WTC11 (cell line): ENCODE measurements around the gene PRSS16. TPM values are rescaled to one million over a fixed set of nuclear protein-coding genes. Genes with fewer than 3 reads are reported as not detected.
A peak's percentile ranks its signal among the peaks of the same experiment; 100 is the strongest.

Source experiments
- ATAC-seq: fragments of 200-7000 bp; cut with Tn5 transposase; 2 replicates; pipeline ENCODE4 v1.10.0; 2021; ENCODE audit warnings: mild to moderate bottlenecking, moderate library complexity
- CTCF ChIA-PET: fragments of 300-600 bp; sonication (Branson Sonifier 250); formaldehyde crosslinking; loops from one replicate; lab custom pipeline; 2021; ENCODE audit warnings: antibody characterized with exemption; lab: Charles Lee
- POLR2A ChIA-PET: fragments of 350-600 bp; sonication (Branson Sonifier 250); formaldehyde crosslinking; loops from one replicate; lab custom pipeline; 2021; ENCODE audit warnings: antibody characterized with exemption; lab: Charles Lee
- DNase-seq: peaks from one replicate; pipeline ENCODE4 v3.0.0; 2021; ENCODE audit warnings: low spot score
- H3K27ac Mint-ChIP-seq: 2 replicates; pipeline ENCODE4 v1.8.0; 2021; ENCODE audit warnings: mixed read lengths
- H3K27me3 Mint-ChIP-seq: 2 replicates; pipeline ENCODE4 v1.8.0; 2021; ENCODE audit warnings: low read depth, mild to moderate bottlenecking, moderate library complexity, mixed read lengths
- H3K36me3 Mint-ChIP-seq: 2 replicates; pipeline ENCODE4 v1.8.0; 2021; ENCODE audit warnings: mixed read lengths
- H3K4me1 Mint-ChIP-seq: 2 replicates; pipeline ENCODE4 v1.8.0; 2022; ENCODE audit warnings: mixed read lengths
- H3K4me3 Mint-ChIP-seq: 2 replicates; pipeline ENCODE4 v1.8.0; 2021; ENCODE audit warnings: mild to moderate bottlenecking, moderate library complexity, mixed read lengths
- H3K9me3 Mint-ChIP-seq: 2 replicates; pipeline ENCODE4 v1.8.0; 2021; ENCODE audit warnings: mixed read lengths
- AFF4 ChIP-seq: sonication (generic); formaldehyde crosslinking; IDR thresholded peaks from 2 replicates; pipeline ENCODE4 v1.8.1; 2023; ENCODE audit warnings: mild to moderate bottlenecking, missing genetic modification reagents, borderline replicate concordance
- ATF1 ChIP-seq: sonication (generic); formaldehyde crosslinking; IDR thresholded peaks from 2 replicates; pipeline ENCODE4 v1.8.1; 2023; ENCODE audit warnings: mild to moderate bottlenecking, moderate library complexity, missing genetic modification reagents
- ATF6 ChIP-seq: sonication (generic); formaldehyde crosslinking; IDR thresholded peaks from 2 replicates; pipeline ENCODE4 v1.8.1; 2023; ENCODE audit warnings: mild to moderate bottlenecking, missing genetic modification reagents
- CBFB ChIP-seq: sonication (generic); formaldehyde crosslinking; IDR thresholded peaks from 2 replicates; pipeline ENCODE4 v1.8.1; 2022; ENCODE audit warnings: mild to moderate bottlenecking, low read depth, missing genetic modification reagents
- CTCF ChIP-seq: fragments of 200-600 bp; IDR thresholded peaks from 2 replicates; pipeline ENCODE4 v1.8.0; 2022; ENCODE audit warnings: antibody characterized with exemption
- E2F1 ChIP-seq: sonication (generic); formaldehyde crosslinking; IDR thresholded peaks from 2 replicates; pipeline ENCODE4 v1.8.0; 2022; ENCODE audit warnings: mild to moderate bottlenecking, missing genetic modification reagents
- ESRRA ChIP-seq: sonication (generic); formaldehyde crosslinking; IDR thresholded peaks from 2 replicates; pipeline ENCODE4 v1.8.1; 2022; ENCODE audit warnings: mild to moderate bottlenecking, missing genetic modification reagents, borderline replicate concordance
- FOXK1 ChIP-seq: sonication (generic); formaldehyde crosslinking; IDR thresholded peaks from 2 replicates; pipeline ENCODE4 v1.8.0; 2022; ENCODE audit warnings: mild to moderate bottlenecking, moderate library complexity, missing genetic modification reagents
- GABPB1 ChIP-seq: sonication (generic); formaldehyde crosslinking; IDR thresholded peaks from 2 replicates; pipeline ENCODE4 v1.8.1; 2023; ENCODE audit warnings: mild to moderate bottlenecking, missing genetic modification reagents
- GRHL2 ChIP-seq: fragments of 250-450 bp; sonication (Bioruptor Pico); IDR thresholded peaks from 2 replicates; pipeline ENCODE4 v1.8.0; 2022; ENCODE audit warnings: mild to moderate bottlenecking, moderate library complexity; ENCODE audit not compliant: insufficient replicate concordance, severe bottlenecking
- JAZF1 ChIP-seq: fragments of 250-450 bp; sonication (Bioruptor Pico); IDR thresholded peaks from 2 replicates; pipeline ENCODE4 v1.9.0; 2021; ENCODE audit warnings: moderate library complexity, mild to moderate bottlenecking, inconsistent platforms
- MAX ChIP-seq: sonication (generic); formaldehyde crosslinking; IDR thresholded peaks from 2 replicates; pipeline ENCODE4 v1.8.0; 2022; ENCODE audit warnings: mild to moderate bottlenecking, missing genetic modification reagents
- MLX ChIP-seq: sonication (generic); formaldehyde crosslinking; IDR thresholded peaks from 2 replicates; pipeline ENCODE4 v1.8.1; 2023; ENCODE audit warnings: mild to moderate bottlenecking, missing genetic modification reagents, moderate library complexity
- MXD4 ChIP-seq: fragments of 250-450 bp; sonication (Bioruptor Pico); IDR thresholded peaks from 2 replicates; pipeline ENCODE4 v1.8.0; 2021; ENCODE audit warnings: mild to moderate bottlenecking, moderate library complexity, borderline replicate concordance
- MYBL2 ChIP-seq: sonication (generic); formaldehyde crosslinking; IDR thresholded peaks from 2 replicates; pipeline ENCODE4 v1.8.1; 2023; ENCODE audit warnings: mild to moderate bottlenecking, moderate library complexity, missing genetic modification reagents
- NFE2L1 ChIP-seq: sonication (generic); formaldehyde crosslinking; IDR thresholded peaks from 2 replicates; pipeline ENCODE4 v1.8.1; 2023; ENCODE audit warnings: missing genetic modification reagents
- NFYB ChIP-seq: sonication (generic); formaldehyde crosslinking; conservative IDR thresholded peaks from 2 replicates; pipeline ENCODE4 v1.8.0; 2022; ENCODE audit warnings: low read depth, missing genetic modification reagents
- NR3C1 ChIP-seq: sonication (generic); formaldehyde crosslinking; conservative IDR thresholded peaks from 2 replicates; pipeline ENCODE4 v1.8.1; 2023; ENCODE audit warnings: low read depth, mild to moderate bottlenecking, missing genetic modification reagents
- RORB ChIP-seq: fragments of 250-450 bp; sonication (Bioruptor Pico); IDR thresholded peaks from 2 replicates; pipeline ENCODE4 v1.9.0; 2021; ENCODE audit warnings: mild to moderate bottlenecking
- TEAD1 ChIP-seq: sonication (generic); formaldehyde crosslinking; IDR thresholded peaks from 2 replicates; pipeline ENCODE4 v1.8.0; 2022; ENCODE audit warnings: mild to moderate bottlenecking, missing genetic modification reagents
- TP53 ChIP-seq: sonication (generic); formaldehyde crosslinking; IDR thresholded peaks from 2 replicates; pipeline ENCODE4 v1.8.1; 2023; ENCODE audit warnings: mild to moderate bottlenecking, missing genetic modification reagents
- USF1 ChIP-seq: sonication (generic); formaldehyde crosslinking; IDR thresholded peaks from 2 replicates; pipeline ENCODE4 v1.8.0; 2022; ENCODE audit warnings: mild to moderate bottlenecking, missing genetic modification reagents
- ZMAT4 ChIP-seq: fragments of 250-450 bp; sonication (Bioruptor Pico); IDR thresholded peaks from 2 replicates; pipeline ENCODE4 v1.9.0; 2021; ENCODE audit warnings: mild to moderate bottlenecking
- ZNF219 ChIP-seq: sonication (generic); formaldehyde crosslinking; IDR thresholded peaks from 2 replicates; pipeline ENCODE4 v1.8.0; 2023; ENCODE audit warnings: missing genetic modification reagents, mild to moderate bottlenecking, borderline replicate concordance
- ZNF425 ChIP-seq: fragments of 250-450 bp; sonication (Bioruptor Pico); conservative IDR thresholded peaks from 2 replicates; pipeline ENCODE4 v1.9.0; 2021; ENCODE audit warnings: mild to moderate bottlenecking
- total RNA-seq: library from RNA; stranded (reverse); gene quantifications from 3 replicates; pipeline ENCODE4 v1.2.3, GENCODE V29; 2021

The PRSS16 gene
- total RNA-seq, 1 experiment from 2014 or later = 18.5 TPM

- POLR2A ChIA-PET = interaction anchor here (0.8 to 1.6 kb wide), 15 partner anchors 9 to 1128 kb away, joined by 3 to 14 read pairs (median 4); partner anchors contain the start of genes ZNF184 and ZNF391
- H3K27me3 Mint-ChIP-seq = no peaks in the 10 kb centered on the region; the same call in none of the 2 replicates
- TF ChIP-seq ZNF425 (CRISPR knock-in tag) = no peak
- TF ChIP-seq ATF1 = no peak
- 0 out of 2 replicates have a peak, but pooled peaks have one; percentile 48 for TF ChIP-seq FOXK1 (CRISPR knock-in tag)
- TF ChIP-seq GABPB1 = no peak
- TF ChIP-seq MLX (CRISPR knock-in tag) = no peak
- TF ChIP-seq USF1 (CRISPR knock-in tag) = no peak
- TF ChIP-seq MAX (CRISPR knock-in tag) = 0 out of 2 replicates have a peak, but pooled peaks have one; percentile 38
- TF ChIP-seq ZMAT4 = no peak
- TF ChIP-seq MXD4 (CRISPR knock-in tag) = no peak
- no peak for TF ChIP-seq GRHL2 (CRISPR knock-in tag)
- TF ChIP-seq NR3C1 = no peak
- no peak for TF ChIP-seq CTCF
- no peak for TF ChIP-seq ATF6
- TF ChIP-seq NFE2L1 = 0 out of 2 replicates have a peak, but pooled peaks have one; percentile 59
- TF ChIP-seq E2F1 (CRISPR knock-in tag) = no peak
- no peak for TF ChIP-seq AFF4 (CRISPR knock-in tag)
- TF ChIP-seq ZNF219 (CRISPR knock-in tag) = no peak
- no peak for TF ChIP-seq MYBL2 (CRISPR knock-in tag)
- TF ChIP-seq CBFB (CRISPR knock-in tag) = no peak
- peak; percentile 22; the same call in 1 of the 2 replicates for TF ChIP-seq NFYB (CRISPR knock-in tag)
- no peak for TF ChIP-seq JAZF1
- no peak for TF ChIP-seq TEAD1 (CRISPR knock-in tag)
- no peak for TF ChIP-seq ESRRA (CRISPR knock-in tag)
- TF ChIP-seq RORB (CRISPR knock-in tag) = no peak
- TF ChIP-seq TP53 = no peak
These were observed 3.7 kb downstream of the PRSS16 start for GRCh38 chr6:27251112-27251605.

More at GRCh38 chr6:27251112-27251605, 3.7 kb downstream of the PRSS16 start:
- H3K36me3 Mint-ChIP-seq = no peaks in the 10 kb centered on the region
- peaks cover 10% of the 10 kb centered on the region for H3K4me1 Mint-ChIP-seq
- peak overlapping the region; percentile 97 for H3K27ac Mint-ChIP-seq
- H3K9me3 Mint-ChIP-seq = no peaks in the 10 kb centered on the region
- ATAC-seq (peak; percentile 86), DNase-seq (peak; percentile 99)
- CTCF ChIA-PET = interaction anchor here (0.7 to 2.0 kb wide), 25 partner anchors 8 to 544 kb away, joined by 3 to 25 read pairs (median 4); no protein-coding TSS in a partner anchor
- peak overlapping the region; percentile 90 for H3K4me3 Mint-ChIP-seq
